ENCODE results near the gene JAK1. TPM values are rescaled to one million over a fixed set of nuclear protein-coding genes. Genes with fewer than 3 reads are reported as not detected.

Gene JAK1
- polyA plus RNA-seq, 1 donor from 2014 or later = 26.8 TPM

DNA sequence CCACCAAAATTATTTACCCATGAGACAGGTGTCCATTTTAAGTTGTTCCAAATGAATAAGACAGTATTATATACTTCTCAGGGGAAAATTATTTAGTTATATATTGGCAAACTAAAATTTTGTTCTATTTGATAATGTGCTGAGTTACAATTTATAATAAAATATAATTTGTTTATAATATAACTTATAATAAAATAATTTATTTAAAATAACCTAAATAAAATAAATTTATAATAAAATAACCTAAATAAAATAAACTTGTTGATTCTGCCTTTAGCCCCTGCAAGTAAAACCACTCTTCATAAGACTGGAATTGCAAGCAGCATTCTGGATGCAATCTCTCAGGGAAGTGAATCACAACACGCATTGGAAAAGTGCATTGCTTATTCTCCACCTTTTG, 151.9 kb downstream of the JAK1 start:
- H3K4me3 ChIP-seq (ENCODE audit: low read length) = no peak overlapping the region
- H3K27me3 ChIP-seq (ENCODE audit: insufficient read depth, low read depth, low read length) = no peaks in the 10 kb centered on the region
- no peak overlapping the region for H2AFZ ChIP-seq (ENCODE audit: low read depth, low read length)
- no peaks in the 10 kb centered on the region for H4K20me1 ChIP-seq (ENCODE audit: insufficient read depth)
- no peaks in the 10 kb centered on the region for H3K9me3 ChIP-seq (ENCODE audit: low read length)
- H3K27ac ChIP-seq (ENCODE audit: low read length) = no peak overlapping the region
- TF ChIP-seq EP300 (conservative IDR thresholded peaks at IDR 0.05; ENCODE audit: poor library complexity, severe bottlenecking) = no peak
- TF ChIP-seq, protein P1, sequence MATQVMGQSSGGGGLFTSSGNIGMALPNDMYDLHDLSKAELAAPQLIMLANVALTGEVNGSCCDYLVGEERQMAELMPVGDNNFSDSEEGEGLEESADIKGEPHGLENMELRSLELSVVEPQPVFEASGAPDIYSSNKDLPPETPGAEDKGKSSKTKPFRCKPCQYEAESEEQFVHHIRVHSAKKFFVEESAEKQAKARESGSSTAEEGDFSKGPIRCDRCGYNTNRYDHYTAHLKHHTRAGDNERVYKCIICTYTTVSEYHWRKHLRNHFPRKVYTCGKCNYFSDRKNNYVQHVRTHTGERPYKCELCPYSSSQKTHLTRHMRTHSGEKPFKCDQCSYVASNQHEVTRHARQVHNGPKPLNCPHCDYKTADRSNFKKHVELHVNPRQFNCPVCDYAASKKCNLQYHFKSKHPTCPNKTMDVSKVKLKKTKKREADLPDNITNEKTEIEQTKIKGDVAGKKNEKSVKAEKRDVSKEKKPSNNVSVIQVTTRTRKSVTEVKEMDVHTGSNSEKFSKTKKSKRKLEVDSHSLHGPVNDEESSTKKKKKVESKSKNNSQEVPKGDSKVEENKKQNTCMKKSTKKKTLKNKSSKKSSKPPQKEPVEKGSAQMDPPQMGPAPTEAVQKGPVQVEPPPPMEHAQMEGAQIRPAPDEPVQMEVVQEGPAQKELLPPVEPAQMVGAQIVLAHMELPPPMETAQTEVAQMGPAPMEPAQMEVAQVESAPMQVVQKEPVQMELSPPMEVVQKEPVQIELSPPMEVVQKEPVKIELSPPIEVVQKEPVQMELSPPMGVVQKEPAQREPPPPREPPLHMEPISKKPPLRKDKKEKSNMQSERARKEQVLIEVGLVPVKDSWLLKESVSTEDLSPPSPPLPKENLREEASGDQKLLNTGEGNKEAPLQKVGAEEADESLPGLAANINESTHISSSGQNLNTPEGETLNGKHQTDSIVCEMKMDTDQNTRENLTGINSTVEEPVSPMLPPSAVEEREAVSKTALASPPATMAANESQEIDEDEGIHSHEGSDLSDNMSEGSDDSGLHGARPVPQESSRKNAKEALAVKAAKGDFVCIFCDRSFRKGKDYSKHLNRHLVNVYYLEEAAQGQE (IDR thresholded peaks at IDR 0.05; ENCODE audit: borderline replicate concordance) = no peak
- no peak for TF ChIP-seq POLR2AphosphoS5 (IDR thresholded peaks at IDR 0.05)
- TF ChIP-seq EZH2 (IDR thresholded peaks at IDR 0.05; ENCODE audit: borderline replicate concordance, insufficient read depth, low read length, poor library complexity, severe bottlenecking) = no peak
- TF ChIP-seq MXI1 (conservative IDR thresholded peaks at IDR 0.05; ENCODE audit: poor library complexity, severe bottlenecking) = no peak
- TF ChIP-seq, protein P2, sequence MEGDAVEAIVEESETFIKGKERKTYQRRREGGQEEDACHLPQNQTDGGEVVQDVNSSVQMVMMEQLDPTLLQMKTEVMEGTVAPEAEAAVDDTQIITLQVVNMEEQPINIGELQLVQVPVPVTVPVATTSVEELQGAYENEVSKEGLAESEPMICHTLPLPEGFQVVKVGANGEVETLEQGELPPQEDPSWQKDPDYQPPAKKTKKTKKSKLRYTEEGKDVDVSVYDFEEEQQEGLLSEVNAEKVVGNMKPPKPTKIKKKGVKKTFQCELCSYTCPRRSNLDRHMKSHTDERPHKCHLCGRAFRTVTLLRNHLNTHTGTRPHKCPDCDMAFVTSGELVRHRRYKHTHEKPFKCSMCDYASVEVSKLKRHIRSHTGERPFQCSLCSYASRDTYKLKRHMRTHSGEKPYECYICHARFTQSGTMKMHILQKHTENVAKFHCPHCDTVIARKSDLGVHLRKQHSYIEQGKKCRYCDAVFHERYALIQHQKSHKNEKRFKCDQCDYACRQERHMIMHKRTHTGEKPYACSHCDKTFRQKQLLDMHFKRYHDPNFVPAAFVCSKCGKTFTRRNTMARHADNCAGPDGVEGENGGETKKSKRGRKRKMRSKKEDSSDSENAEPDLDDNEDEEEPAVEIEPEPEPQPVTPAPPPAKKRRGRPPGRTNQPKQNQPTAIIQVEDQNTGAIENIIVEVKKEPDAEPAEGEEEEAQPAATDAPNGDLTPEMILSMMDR (IDR thresholded peaks at IDR 0.05; ENCODE audit: poor library complexity, severe bottlenecking) = no peak
- H3K4me2 ChIP-seq (ENCODE audit: low read length) = no peak overlapping the region
- H3K9ac ChIP-seq (ENCODE audit: low read length) = no peak overlapping the region
- H3K9me2 ChIP-seq (ENCODE audit: insufficient read depth, low read length) = no peaks in the 10 kb centered on the region
- H3K79me2 ChIP-seq (replicated peaks; ENCODE audit: insufficient read depth, low read length) = no peaks in the 10 kb centered on the region
- no peaks in the 10 kb centered on the region for H3K36me3 ChIP-seq (ENCODE audit: insufficient read depth, low read length)
- H3F3A ChIP-seq (ENCODE audit: insufficient read depth, low read length, poor library complexity, severe bottlenecking) = no peaks in the 10 kb centered on the region

DNA sequence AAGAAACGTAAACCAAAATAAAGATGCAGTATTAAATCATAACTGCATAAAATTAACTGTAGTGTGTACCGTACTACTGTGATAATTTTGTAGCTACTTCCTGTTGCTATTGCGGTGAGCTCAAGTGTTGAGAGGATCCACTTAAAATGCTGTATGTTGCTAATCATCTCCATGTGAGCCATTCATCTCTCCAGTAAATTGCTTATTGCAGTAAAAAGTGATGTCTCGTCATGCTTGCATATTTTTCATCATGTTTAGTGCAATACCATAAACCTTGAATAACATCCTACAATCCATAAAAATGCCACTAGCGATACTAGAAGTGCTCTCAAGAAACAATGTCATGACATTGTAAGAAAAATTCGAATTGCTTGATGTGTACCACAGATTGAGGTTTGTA, 155.2 kb downstream of the JAK1 start:
- H4K20me1 ChIP-seq (ENCODE audit: insufficient read depth) = no peaks in the 10 kb centered on the region
- TF ChIP-seq RAD21 (conservative IDR thresholded peaks at IDR 0.05) (no peak), MXI1 (conservative IDR thresholded peaks at IDR 0.05; ENCODE audit: poor library complexity, severe bottlenecking) (no peak), TAF1 (IDR thresholded peaks at IDR 0.05; ENCODE audit: low read depth) (no peak), EP300 (conservative IDR thresholded peaks at IDR 0.05; ENCODE audit: poor library complexity, severe bottlenecking) (no peak), SMC3 (conservative IDR thresholded peaks at IDR 0.05; ENCODE audit: poor library complexity) (no peak), EZH2 (IDR thresholded peaks at IDR 0.05; ENCODE audit: borderline replicate concordance, insufficient read depth, low read length, poor library complexity, severe bottlenecking) (no peak), POLR2AphosphoS5 (IDR thresholded peaks at IDR 0.05) (no peak)
- TF ChIP-seq, protein P2 (IDR thresholded peaks at IDR 0.05; ENCODE audit: poor library complexity, severe bottlenecking) = no peak
- TF ChIP-seq, protein P1 (IDR thresholded peaks at IDR 0.05; ENCODE audit: borderline replicate concordance) = no peak
- H2AFZ ChIP-seq (ENCODE audit: low read depth, low read length) = no peak overlapping the region
- H3K27me3 ChIP-seq (ENCODE audit: insufficient read depth, low read depth, low read length) = no peaks in the 10 kb centered on the region
- no peak overlapping the region for H3K9ac ChIP-seq (ENCODE audit: low read length)
- H3K4me2 ChIP-seq (ENCODE audit: low read length) = no peak overlapping the region
- no peaks in the 10 kb centered on the region for H3K79me2 ChIP-seq (replicated peaks; ENCODE audit: insufficient read depth, low read length)
- no peaks in the 10 kb centered on the region for H3K9me3 ChIP-seq (ENCODE audit: low read length)
- no peaks in the 10 kb centered on the region for H3K9me2 ChIP-seq (ENCODE audit: insufficient read depth, low read length)
- H3K36me3 ChIP-seq (ENCODE audit: insufficient read depth, low read length) = no peaks in the 10 kb centered on the region
- H3K27ac ChIP-seq (ENCODE audit: low read length) = no peak overlapping the region
- no peaks in the 10 kb centered on the region for H3F3A ChIP-seq (ENCODE audit: insufficient read depth, low read length, poor library complexity, severe bottlenecking)
- H3K4me3 ChIP-seq (ENCODE audit: low read length) = no peak overlapping the region
